K562 (cell line): ENCODE results near the gene RPL22. TPM values are rescaled to one million over a fixed set of nuclear protein-coding genes. Genes with fewer than 3 reads are reported as not detected.
A peak's percentile ranks its signal among the peaks of the same experiment; 100 is the strongest.

Experiments
- ARHGAP35 ChIP-seq: fragments of 450-650 bp; IDR thresholded peaks from 2 replicates; pipeline ENCODE4 v1.6.1; 2018; ENCODE audit not compliant: partially characterized antibody
- ETV5 ChIP-seq: sonication (generic); formaldehyde crosslinking; IDR thresholded peaks from 2 replicates; pipeline ENCODE4 v1.4.0; 2020; ENCODE audit warnings: low read depth, mild to moderate bottlenecking, missing genetic modification reagents
- FOXP1 ChIP-seq: sonication (generic); formaldehyde crosslinking; IDR thresholded peaks from 2 replicates; pipeline ENCODE4 v1.8.0; 2022; ENCODE audit warnings: mild to moderate bottlenecking, missing genetic modification reagents
- HNRNPL ChIP-seq: fragments of 200-400 bp; formaldehyde crosslinking; IDR thresholded peaks from 2 replicates; pipeline ENCODE4 v1.6.1; 2017; ENCODE audit warnings: low read depth, mild to moderate bottlenecking, low read length
- IRF2 ChIP-seq: sonication (generic); formaldehyde crosslinking; IDR thresholded peaks from 2 replicates; pipeline ENCODE4 v1.8.1; 2022; ENCODE audit warnings: mild to moderate bottlenecking, missing genetic modification reagents
- KHSRP ChIP-seq: fragments of 450-650 bp; IDR thresholded peaks from 2 replicates; pipeline ENCODE4 v1.6.1; 2017
- LCOR ChIP-seq: sonication (generic); formaldehyde crosslinking; IDR thresholded peaks from 2 replicates; pipeline ENCODE4 v1.8.0; 2022; ENCODE audit warnings: mild to moderate bottlenecking, missing genetic modification reagents
- NBN ChIP-seq: fragments of 450-650 bp; IDR thresholded peaks from 2 replicates; pipeline ENCODE4 v1.6.1; 2016; ENCODE audit warnings: low read depth, mild to moderate bottlenecking
- NR1H2 ChIP-seq: sonication (generic); formaldehyde crosslinking; IDR thresholded peaks from 2 replicates; pipeline ENCODE4 v1.4.0; 2020; ENCODE audit warnings: mild to moderate bottlenecking, missing genetic modification reagents
- PCBP2 ChIP-seq: fragments of 200-400 bp; formaldehyde crosslinking; IDR thresholded peaks from 2 replicates; pipeline ENCODE4 v1.6.1; 2018; ENCODE audit warnings: low read length, low read depth, mild to moderate bottlenecking, moderate library complexity; ENCODE audit not compliant: poor library complexity, severe bottlenecking
- PHB2 ChIP-seq: fragments of 450-650 bp; IDR thresholded peaks from 2 replicates; pipeline ENCODE4 v1.6.1; 2017; ENCODE audit warnings: low read depth
- POLR3A ChIP-seq: IDR thresholded peaks from 2 replicates; pipeline ENCODE4 v1.6.1; 2011; ENCODE audit warnings: borderline replicate concordance, mild to moderate bottlenecking, moderate library complexity; ENCODE audit not compliant: insufficient read length, insufficient read depth; ENCODE audit errors: extremely low read depth
- SMARCE1 ChIP-seq: fragments of 450-650 bp; IDR thresholded peaks from 2 replicates; pipeline ENCODE4 v1.7.1; 2016; ENCODE audit warnings: mild to moderate bottlenecking
- STAG1 ChIP-seq: sonication (generic); formaldehyde crosslinking; IDR thresholded peaks from 2 replicates; pipeline ENCODE4 v1.5.0; 2020; ENCODE audit warnings: missing genetic modification reagents, borderline replicate concordance
- XRCC5 ChIP-seq: fragments of 200-400 bp; formaldehyde crosslinking; IDR thresholded peaks from 2 replicates; pipeline ENCODE4 v1.6.1; 2017; ENCODE audit warnings: low read depth, mild to moderate bottlenecking, low read length
- ZNF197 ChIP-seq: fragments of 200-800 bp; sonication (Bioruptor generic); IDR thresholded peaks from 2 replicates; pipeline ENCODE4 v1.6.1; 2016; ENCODE audit warnings: low read depth, missing genetic modification characterization, missing compliant biosample characterization
- ZNF232 ChIP-seq: sonication (generic); formaldehyde crosslinking; IDR thresholded peaks from 2 replicates; pipeline ENCODE4 v1.8.0; 2022; ENCODE audit warnings: mild to moderate bottlenecking, missing genetic modification reagents
- ZNF766 ChIP-seq: fragments of 200-800 bp; sonication (Bioruptor generic); conservative IDR thresholded peaks from 2 replicates; pipeline ENCODE4 v1.6.1; 2016; ENCODE audit warnings: missing genetic modification characterization, missing compliant biosample characterization
- polyA plus RNA-seq, 8 experiments: library from polyadenylated mRNA; depleted of rRNA in 4 of 8; stranded (reverse) in 5 of 8; unstranded in 3 of 8; fragments of >200 nt; fragmentation: Nextera tagmentation in 2 of 8; fragmentation: Illumina TruSeq in 1 of 8; extraction: Ambion mirVana in 2 of 8; extraction: Trizol in 1 of 8; gene quantifications; 2 replicates each; pipeline versions ENCODE4 v1.2.1 to v1.2.3, GENCODE V29; 2011 to 2014; ENCODE audit warnings: inconsistent platforms in 1 of 8, missing spikeins in 1 of 8
- total RNA-seq, 7 experiments: library from RNA; depleted of rRNA in 6 of 7; stranded (reverse); fragments of >200 nt in 6 of 7; fragmentation: Illumina TruSeq in 2 of 7; extraction: Trizol in 2 of 7; gene quantifications; 2 replicates each; pipeline versions ENCODE4 v1.2.1 to v1.2.3, GENCODE V29; 2011 to 2021; ENCODE audit warnings: low replicate concordance in 1 of 7
- TF ChIP-seq, protein P1 (sequence below), 2 experiments: fragments of 150-350 bp in 1 of 2; IDR thresholded peaks; 2 replicates each; pipeline ENCODE4 v1.6.1; 2012 to 2016; ENCODE audit warnings: low read depth in 2 of 2, low read length in 2 of 2, mild to moderate bottlenecking in 1 of 2, moderate library complexity in 1 of 2
- TF ChIP-seq, protein P2 (sequence below): sonication (generic); formaldehyde crosslinking; IDR thresholded peaks from 2 replicates; pipeline ENCODE4 v1.9.0; 2022; ENCODE audit warnings: mild to moderate bottlenecking, missing genetic modification reagents
- TF ChIP-seq, protein P3 (sequence below): fragments of 450-650 bp; conservative IDR thresholded peaks from 2 replicates; pipeline ENCODE4 v1.6.1; 2016; ENCODE audit warnings: missing genetic modification characterization, low read depth, mild to moderate bottlenecking, control low read depth, missing compliant biosample characterization
- TF ChIP-seq, protein P4 (sequence below): fragments of 250-450 bp; sonication (Bioruptor Pico); IDR thresholded peaks from 2 replicates; pipeline ENCODE4 v1.8.0; 2021; ENCODE audit warnings: borderline replicate concordance, mild to moderate bottlenecking, moderate library complexity; ENCODE audit not compliant: poor library complexity, severe bottlenecking

The RPL22 gene
- total and polyA plus RNA-seq, 9 of the 15 experiments (the other 6 are each of a cell fraction or from before 2014, with no cell fraction given) = 467 to 1,165 (median 607) TPM

DNA sequence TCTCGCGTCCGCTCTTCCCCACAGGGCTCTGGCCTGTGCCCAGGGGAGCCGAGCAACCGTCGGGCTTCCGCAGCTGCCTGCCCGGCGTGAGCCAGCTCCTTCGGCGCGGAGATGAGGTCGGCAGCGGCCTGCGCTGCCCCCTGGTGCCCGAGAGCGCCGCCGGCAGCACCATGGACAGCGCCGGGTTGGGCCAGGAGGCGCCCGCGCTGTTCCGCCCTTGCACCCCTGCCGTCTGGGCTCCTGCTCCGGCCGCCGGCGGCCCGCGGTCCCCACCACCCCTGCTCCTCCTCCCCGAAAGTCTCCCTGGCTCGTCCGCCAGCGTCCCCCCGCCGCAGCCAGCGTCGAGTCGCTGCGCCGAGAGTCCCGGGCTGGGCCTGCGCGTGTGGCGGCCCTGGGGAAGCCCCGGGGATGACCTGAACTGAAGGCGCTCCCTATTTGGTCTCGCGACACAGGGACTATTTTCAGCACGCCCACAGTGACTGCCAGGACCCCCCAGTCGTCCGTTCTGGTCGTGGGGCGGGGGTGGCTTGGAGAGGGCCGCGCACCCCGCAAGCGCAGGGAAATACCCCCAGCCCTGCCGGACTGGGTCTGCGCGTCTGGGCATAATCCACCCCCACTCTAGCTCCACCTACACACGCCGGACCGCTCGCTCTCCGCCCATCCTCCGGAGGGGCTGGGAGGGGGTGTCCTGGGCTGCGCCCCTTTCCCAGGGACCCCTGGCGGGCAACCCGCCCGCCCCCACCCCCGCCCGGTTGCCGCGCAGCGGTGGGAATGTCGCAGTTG lies 45.9 kb upstream of the RPL22 start (continued):
- TF ChIP-seq, protein P1, sequence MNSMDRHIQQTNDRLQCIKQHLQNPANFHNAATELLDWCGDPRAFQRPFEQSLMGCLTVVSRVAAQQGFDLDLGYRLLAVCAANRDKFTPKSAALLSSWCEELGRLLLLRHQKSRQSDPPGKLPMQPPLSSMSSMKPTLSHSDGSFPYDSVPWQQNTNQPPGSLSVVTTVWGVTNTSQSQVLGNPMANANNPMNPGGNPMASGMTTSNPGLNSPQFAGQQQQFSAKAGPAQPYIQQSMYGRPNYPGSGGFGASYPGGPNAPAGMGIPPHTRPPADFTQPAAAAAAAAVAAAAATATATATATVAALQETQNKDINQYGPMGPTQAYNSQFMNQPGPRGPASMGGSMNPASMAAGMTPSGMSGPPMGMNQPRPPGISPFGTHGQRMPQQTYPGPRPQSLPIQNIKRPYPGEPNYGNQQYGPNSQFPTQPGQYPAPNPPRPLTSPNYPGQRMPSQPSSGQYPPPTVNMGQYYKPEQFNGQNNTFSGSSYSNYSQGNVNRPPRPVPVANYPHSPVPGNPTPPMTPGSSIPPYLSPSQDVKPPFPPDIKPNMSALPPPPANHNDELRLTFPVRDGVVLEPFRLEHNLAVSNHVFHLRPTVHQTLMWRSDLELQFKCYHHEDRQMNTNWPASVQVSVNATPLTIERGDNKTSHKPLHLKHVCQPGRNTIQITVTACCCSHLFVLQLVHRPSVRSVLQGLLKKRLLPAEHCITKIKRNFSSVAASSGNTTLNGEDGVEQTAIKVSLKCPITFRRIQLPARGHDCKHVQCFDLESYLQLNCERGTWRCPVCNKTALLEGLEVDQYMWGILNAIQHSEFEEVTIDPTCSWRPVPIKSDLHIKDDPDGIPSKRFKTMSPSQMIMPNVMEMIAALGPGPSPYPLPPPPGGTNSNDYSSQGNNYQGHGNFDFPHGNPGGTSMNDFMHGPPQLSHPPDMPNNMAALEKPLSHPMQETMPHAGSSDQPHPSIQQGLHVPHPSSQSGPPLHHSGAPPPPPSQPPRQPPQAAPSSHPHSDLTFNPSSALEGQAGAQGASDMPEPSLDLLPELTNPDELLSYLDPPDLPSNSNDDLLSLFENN (IDR thresholded peaks at IDR 0.05; ENCODE audit: low read depth in 2 of 2, low read length in 2 of 2) = 0 out of 4 replicates have a peak, but pooled peaks of 1 of the 2 experiments have one; percentile 44
- TF ChIP-seq XRCC5 = peak; percentile 84; the same call in 1 of the 2 replicates
- TF ChIP-seq ZNF766 (CRISPR knock-in tag) = 0 out of 2 replicates have a peak, but pooled peaks have one; percentile 51
- peak; percentile 94; the same call in 1 of the 2 replicates for TF ChIP-seq NR1H2 (CRISPR knock-in tag)
- TF ChIP-seq HNRNPL = peak; percentile 94
- no peak for TF ChIP-seq POLR3A
- TF ChIP-seq NBN = no peak
- TF ChIP-seq, protein P2, sequence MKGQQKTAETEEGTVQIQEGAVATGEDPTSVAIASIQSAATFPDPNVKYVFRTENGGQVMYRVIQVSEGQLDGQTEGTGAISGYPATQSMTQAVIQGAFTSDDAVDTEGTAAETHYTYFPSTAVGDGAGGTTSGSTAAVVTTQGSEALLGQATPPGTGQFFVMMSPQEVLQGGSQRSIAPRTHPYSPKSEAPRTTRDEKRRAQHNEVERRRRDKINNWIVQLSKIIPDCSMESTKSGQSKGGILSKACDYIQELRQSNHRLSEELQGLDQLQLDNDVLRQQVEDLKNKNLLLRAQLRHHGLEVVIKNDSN (CRISPR knock-in tag) = 0 out of 2 replicates have a peak, but pooled peaks have one; percentile 12
- TF ChIP-seq, protein P3, sequence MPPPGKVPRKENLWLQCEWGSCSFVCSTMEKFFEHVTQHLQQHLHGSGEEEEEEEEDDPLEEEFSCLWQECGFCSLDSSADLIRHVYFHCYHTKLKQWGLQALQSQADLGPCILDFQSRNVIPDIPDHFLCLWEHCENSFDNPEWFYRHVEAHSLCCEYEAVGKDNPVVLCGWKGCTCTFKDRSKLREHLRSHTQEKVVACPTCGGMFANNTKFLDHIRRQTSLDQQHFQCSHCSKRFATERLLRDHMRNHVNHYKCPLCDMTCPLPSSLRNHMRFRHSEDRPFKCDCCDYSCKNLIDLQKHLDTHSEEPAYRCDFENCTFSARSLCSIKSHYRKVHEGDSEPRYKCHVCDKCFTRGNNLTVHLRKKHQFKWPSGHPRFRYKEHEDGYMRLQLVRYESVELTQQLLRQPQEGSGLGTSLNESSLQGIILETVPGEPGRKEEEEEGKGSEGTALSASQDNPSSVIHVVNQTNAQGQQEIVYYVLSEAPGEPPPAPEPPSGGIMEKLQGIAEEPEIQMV (tag) = no peak
- TF ChIP-seq SMARCE1 = no peak
- TF ChIP-seq IRF2 (CRISPR knock-in tag) = peak; percentile 92
- TF ChIP-seq ETV5 (CRISPR knock-in tag) = peak; percentile 90
- TF ChIP-seq KHSRP = no peak
- TF ChIP-seq ZNF197 (CRISPR knock-in tag) = peak; percentile 92
- peak; percentile 100 for TF ChIP-seq STAG1 (CRISPR knock-in tag)
- TF ChIP-seq, protein P4, sequence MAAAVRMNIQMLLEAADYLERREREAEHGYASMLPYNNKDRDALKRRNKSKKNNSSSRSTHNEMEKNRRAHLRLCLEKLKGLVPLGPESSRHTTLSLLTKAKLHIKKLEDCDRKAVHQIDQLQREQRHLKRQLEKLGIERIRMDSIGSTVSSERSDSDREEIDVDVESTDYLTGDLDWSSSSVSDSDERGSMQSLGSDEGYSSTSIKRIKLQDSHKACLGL (CRISPR knock-in tag) = peak; percentile 55
- TF ChIP-seq ZNF232 (CRISPR knock-in tag) = peak; percentile 97
- peak; percentile 99 for TF ChIP-seq LCOR (CRISPR knock-in tag)
- TF ChIP-seq PCBP2 = peak; percentile 81
- no peak for TF ChIP-seq ARHGAP35
- TF ChIP-seq FOXP1 = peak; percentile 99
- TF ChIP-seq PHB2 = no peak
